ENCODE measurements around the gene PPP1R26. TPM values are rescaled to one million over a fixed set of nuclear protein-coding genes. Genes with fewer than 3 reads are reported as not detected.

Gene PPP1R26
- total and polyA plus RNA-seq, 8 donors = 5.3 to 22.8 (median 12.9) TPM

DNA sequence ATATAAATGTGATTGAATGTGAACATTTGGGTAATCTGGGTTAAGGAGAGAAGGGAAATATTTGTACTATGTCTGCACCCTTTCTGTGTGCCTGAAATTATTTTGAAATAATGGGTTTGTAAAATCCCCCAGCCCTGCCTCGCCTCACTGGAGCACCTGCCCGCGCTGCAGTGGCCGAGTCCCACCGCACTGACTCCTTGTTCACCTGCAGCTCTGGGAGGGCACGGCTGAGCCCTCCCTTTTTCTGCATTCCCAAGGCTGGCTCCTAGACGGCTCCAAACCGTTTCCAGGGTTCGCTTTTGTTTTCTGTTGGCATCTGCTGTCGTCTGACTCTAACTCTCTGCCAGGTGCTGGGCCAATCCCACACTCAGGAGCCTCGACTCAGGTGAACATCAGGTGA is 17.6 kb upstream of the PPP1R26 start:
- TF ChIP-seq EP300 (IDR thresholded peaks at IDR 0.05) (no peak), POLR2A (IDR thresholded peaks at IDR 0.05) (no peak), POLR2AphosphoS5 (IDR thresholded peaks at IDR 0.05) (no peak)
- TF ChIP-seq, protein P1, sequence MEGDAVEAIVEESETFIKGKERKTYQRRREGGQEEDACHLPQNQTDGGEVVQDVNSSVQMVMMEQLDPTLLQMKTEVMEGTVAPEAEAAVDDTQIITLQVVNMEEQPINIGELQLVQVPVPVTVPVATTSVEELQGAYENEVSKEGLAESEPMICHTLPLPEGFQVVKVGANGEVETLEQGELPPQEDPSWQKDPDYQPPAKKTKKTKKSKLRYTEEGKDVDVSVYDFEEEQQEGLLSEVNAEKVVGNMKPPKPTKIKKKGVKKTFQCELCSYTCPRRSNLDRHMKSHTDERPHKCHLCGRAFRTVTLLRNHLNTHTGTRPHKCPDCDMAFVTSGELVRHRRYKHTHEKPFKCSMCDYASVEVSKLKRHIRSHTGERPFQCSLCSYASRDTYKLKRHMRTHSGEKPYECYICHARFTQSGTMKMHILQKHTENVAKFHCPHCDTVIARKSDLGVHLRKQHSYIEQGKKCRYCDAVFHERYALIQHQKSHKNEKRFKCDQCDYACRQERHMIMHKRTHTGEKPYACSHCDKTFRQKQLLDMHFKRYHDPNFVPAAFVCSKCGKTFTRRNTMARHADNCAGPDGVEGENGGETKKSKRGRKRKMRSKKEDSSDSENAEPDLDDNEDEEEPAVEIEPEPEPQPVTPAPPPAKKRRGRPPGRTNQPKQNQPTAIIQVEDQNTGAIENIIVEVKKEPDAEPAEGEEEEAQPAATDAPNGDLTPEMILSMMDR (IDR thresholded peaks at IDR 0.05) = no peak
- no peaks in the 10 kb centered on the region for H3K36me3 ChIP-seq
- H3K27me3 ChIP-seq = peaks cover 0 to 11% (median 0%) of the 10 kb centered on the region in 3 donors
- no peaks in the 10 kb centered on the region for H3K4me1 ChIP-seq
- no peak for DNase-seq
- intact Hi-C loops (cut with DNase I; ENCODE audit: low total_unique reads) = no loop called here
- WGBS, 5 donors = 62 to 71% (median 67%) methylated on average over 11 of the region's 11 CpGs
- H3K4me3 ChIP-seq = no peak overlapping the region
- H3K9me3 ChIP-seq = no peaks in the 10 kb centered on the region
- no peak overlapping the region for H3K27ac ChIP-seq

DNA sequence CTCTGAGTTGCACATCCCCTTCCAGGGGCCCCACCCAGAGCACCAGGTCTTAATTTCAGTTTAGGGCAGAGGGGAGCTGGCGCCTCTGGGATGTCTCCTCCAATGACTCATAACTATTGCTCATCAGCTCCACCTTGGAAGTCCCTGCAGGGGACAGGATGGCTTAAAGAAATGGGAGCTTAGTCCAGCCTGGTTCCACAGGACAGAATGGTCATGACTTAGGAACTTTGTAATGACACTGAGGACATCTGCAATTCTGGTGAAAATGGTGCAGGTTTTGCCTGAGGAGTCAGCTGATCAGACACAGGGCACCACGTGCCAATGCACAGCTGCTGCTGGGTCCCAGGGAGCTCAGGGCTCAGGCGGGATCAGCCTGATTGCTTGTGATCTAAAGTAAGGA is 16.4 kb upstream of the PPP1R26 start:
- Histone ChIP-seq H3K4me3 (no peak overlapping the region), H3K36me3 (no peaks in the 10 kb centered on the region), H3K27me3 (peaks cover 0 to 4% (median 0%) of the 10 kb centered on the region in 3 donors), H3K27ac (no peak overlapping the region), H3K4me1 (peaks cover 0 to under 1% (median 0%) of the 10 kb centered on the region in 4 donors), H3K9me3 (no peaks in the 10 kb centered on the region)
- no peak for TF ChIP-seq POLR2A (IDR thresholded peaks at IDR 0.05)
- no peak for TF ChIP-seq EP300 (IDR thresholded peaks at IDR 0.05)
- TF ChIP-seq, protein P1 (IDR thresholded peaks at IDR 0.05) = no peak
- TF ChIP-seq POLR2AphosphoS5 (IDR thresholded peaks at IDR 0.05) = no peak
- DNase-seq = no peak
- 51 to 60% (median 56%) methylated on average over 3 of the region's 3 CpGs for WGBS, 5 donors
- intact Hi-C loops (cut with DNase I; ENCODE audit: low total_unique reads) = no loop called here

DNA sequence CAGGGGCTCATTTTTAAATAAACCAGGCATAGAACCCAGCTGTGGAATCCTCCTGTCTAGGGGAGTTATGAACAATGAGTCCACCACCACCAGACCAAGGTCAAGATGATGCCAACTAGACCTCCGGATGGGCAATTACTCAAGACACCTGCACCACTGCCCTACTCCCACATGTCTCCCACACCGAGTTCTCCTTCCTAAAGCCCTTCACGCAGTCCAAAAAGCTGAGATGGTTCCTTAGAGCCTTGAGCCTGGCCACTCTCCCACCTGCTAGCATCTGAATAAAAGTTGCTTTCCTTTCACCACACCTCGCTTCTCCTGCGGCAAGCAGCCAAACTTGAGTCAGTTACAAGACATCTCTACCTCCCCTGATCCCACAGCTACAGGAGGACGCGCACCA is 15.4 kb upstream of the PPP1R26 start:
- TF ChIP-seq EP300 (IDR thresholded peaks at IDR 0.05) = no peak
- Histone ChIP-seq H3K4me3 (no peak overlapping the region), H3K27me3 (peaks cover 0 to 13% (median 0%) of the 10 kb centered on the region in 3 donors), H3K27ac (no peak overlapping the region), H3K36me3 (no peaks in the 10 kb centered on the region), H3K9me3 (no peaks in the 10 kb centered on the region), H3K4me1 (peaks cover 0 to 8% (median 6%) of the 10 kb centered on the region in 4 donors)
- 85 to 95% (median 91%) methylated on average over 7 of the region's 7 CpGs for WGBS, 5 donors
- intact Hi-C loops (cut with DNase I; ENCODE audit: low total_unique reads) = no loop called here
- no peak for DNase-seq

DNA sequence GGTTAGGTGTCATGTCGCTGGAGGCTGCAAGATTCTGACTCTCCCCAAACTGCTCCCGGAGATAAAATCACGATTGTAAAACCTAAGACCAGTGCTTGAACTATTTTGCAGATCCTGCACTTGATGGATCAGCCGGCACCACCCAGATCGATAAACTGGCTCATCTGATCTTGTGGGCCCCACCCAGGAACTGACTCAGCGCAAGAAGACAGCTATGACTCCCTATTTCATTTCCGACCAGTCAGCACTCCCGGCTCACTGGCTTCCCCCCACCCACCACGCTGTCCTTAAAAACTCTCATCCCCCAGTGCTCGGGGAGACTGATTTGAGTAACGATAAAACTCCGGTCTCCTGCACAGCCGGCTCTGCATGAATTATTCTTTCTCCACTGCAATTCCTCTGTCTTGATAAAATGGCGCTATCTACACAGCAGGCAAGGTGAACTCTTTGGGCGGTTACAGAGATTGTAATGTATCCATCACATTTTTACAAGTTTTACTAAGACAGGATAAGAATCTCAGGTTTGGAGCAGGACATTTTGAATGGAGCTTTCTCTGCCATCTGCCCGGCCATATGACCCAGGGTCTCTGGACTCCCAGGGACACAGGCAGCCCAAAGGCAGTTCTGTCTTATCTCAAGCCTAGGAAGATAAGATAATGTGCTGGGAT is 10.6 kb upstream of the PPP1R26 start:
- no peak for DNase-seq
- intact Hi-C loops (cut with DNase I; ENCODE audit: low total_unique reads) = no loop called here
- WGBS, 5 donors = 20 to 28% (median 23%) methylated on average over 16 of the region's 16 CpGs

More for the DNA sequence above, 10.6 kb upstream of the PPP1R26 start:
- TF ChIP-seq EP300 (IDR thresholded peaks at IDR 0.05) (no peak), POLR2AphosphoS5 (IDR thresholded peaks at IDR 0.05) (no peak), POLR2A (IDR thresholded peaks at IDR 0.05) (no peak)
- TF ChIP-seq, protein P1 (IDR thresholded peaks at IDR 0.05) = no peak
- Histone ChIP-seq H3K27me3 (peaks cover 0 to 24% (median 0%) of the 10 kb centered on the region in 3 donors), H3K9me3 (no peaks in the 10 kb centered on the region), H3K27ac (no peak overlapping the region), H3K4me1 (peaks cover 0 to 10% (median 10%) of the 10 kb centered on the region in 4 donors), H3K36me3 (no peaks in the 10 kb centered on the region), H3K4me3 (peak overlapping the region in 1 of 4 donors; percentile 9)

Measured in stomach (tissue), 9 donors.